H1 (cell line): ENCODE measurements around the gene CHRNA5. TPM values are rescaled to one million over a fixed set of nuclear protein-coding genes. Genes with fewer than 3 reads are reported as not detected.

ENCODE experiments used
- BACH1 ChIP-seq: IDR thresholded peaks from 2 replicates; pipeline ENCODE4 v1.6.1; 2012; ENCODE audit warnings: low read length, improper control_type of control experiment
- CHD1 ChIP-seq: IDR thresholded peaks from 2 replicates; pipeline ENCODE4 v1.6.1; 2012; ENCODE audit warnings: low read depth, low read length, improper control_type of control experiment
- CHD7 ChIP-seq: fragments of 300-600 bp; sonication (generic); IDR thresholded peaks from 2 replicates; pipeline ENCODE4 v1.7.1; 2012; ENCODE audit warnings: low read length, moderate library complexity, mild to moderate bottlenecking, inconsistent platforms; ENCODE audit not compliant: insufficient replicate concordance
- EGR1 ChIP-seq: IDR thresholded peaks from 2 replicates; pipeline ENCODE4 v1.6.1; 2011; ENCODE audit warnings: low read depth, low read length, borderline replicate concordance
- JUND ChIP-seq: IDR thresholded peaks from 2 replicates; pipeline ENCODE4 v1.6.1; 2011; ENCODE audit warnings: mild to moderate bottlenecking, improper control_type of control experiment, low read length
- MAX ChIP-seq: IDR thresholded peaks from 2 replicates; pipeline ENCODE4 v1.6.1; 2012; ENCODE audit warnings: inconsistent platforms
- NRF1 ChIP-seq: IDR thresholded peaks from 2 replicates; pipeline ENCODE4 v1.6.1; 2011; ENCODE audit warnings: mild to moderate bottlenecking, low read depth, low read length, improper control_type of control experiment
- PHF8 ChIP-seq: fragments of 200-600 bp; sonication (generic); conservative IDR thresholded peaks from 2 replicates; pipeline ENCODE4 v1.7.1; 2012; ENCODE audit warnings: low read depth, mild to moderate bottlenecking, inconsistent platforms, low read length, moderate library complexity
- POLR2A ChIP-seq, 2 experiments: IDR thresholded peaks; 1 replicate in 1 of 2; 2 replicates in 1 of 2; pipeline ENCODE4 v1.6.1; 2011; ENCODE audit warnings: low read depth in 2 of 2, low read length in 2 of 2, mild to moderate bottlenecking in 2 of 2; ENCODE audit errors: control extremely low read depth in 1 of 2
- RFX5 ChIP-seq: IDR thresholded peaks from 2 replicates; pipeline ENCODE4 v1.6.1; 2011; ENCODE audit warnings: low read depth, low read length, improper control_type of control experiment, borderline replicate concordance
- USF2 ChIP-seq: IDR thresholded peaks from 2 replicates; pipeline ENCODE4 v1.6.1; 2011; ENCODE audit warnings: low read length, improper control_type of control experiment
- YY1 ChIP-seq: IDR thresholded peaks from 2 replicates; pipeline ENCODE4 v1.6.1; 2011; ENCODE audit warnings: low read depth, mild to moderate bottlenecking, low read length
- polyA plus RNA-seq, 7 experiments: library from polyadenylated mRNA; depleted of rRNA in 3 of 7; stranded (reverse) in 5 of 7; unstranded in 2 of 7; fragments of >200 nt in 5 of 7; fragments of 200-250 nt in 2 of 7; gene quantifications; 1 replicate in 5 of 7; 2 replicates in 1 of 7; 4 replicates in 1 of 7; pipeline versions ENCODE4 v1.2.1 to v1.2.3, GENCODE V29; 2011 to 2013; ENCODE audit warnings: missing spikeins in 2 of 7, mixed read lengths in 2 of 7
- total RNA-seq: library from RNA; stranded (reverse); fragmentation: NEBNext Ultra II Directional; extraction: Animal tissue kit (Norgen Biotek cat#: 25700); gene quantifications from 2 replicates; pipeline ENCODE4 v1.2.1, GENCODE V29; 2021

CHRNA5 gene
- total and polyA plus RNA-seq, 2 of the 8 experiments (the other 6 are each of a cell fraction or from before 2014, with no cell fraction given) = 13.5 to 31.4 TPM

- TF ChIP-seq CHD7 = no peak
- TF ChIP-seq USF2 = no peak
- no peak for TF ChIP-seq PHF8
- no peak for TF ChIP-seq MAX
- no peak for TF ChIP-seq EGR1
- no peak for TF ChIP-seq RFX5
- no peak for TF ChIP-seq POLR2A (IDR thresholded peaks at IDR 0.05; ENCODE audit: control extremely low read depth in 1 of 2, low read depth in 2 of 2, low read length in 2 of 2)
- TF ChIP-seq NRF1 = no peak
- no peak for TF ChIP-seq BACH1
- TF ChIP-seq JUND = no peak
- no peak for TF ChIP-seq YY1
- no peak for TF ChIP-seq CHD1
Observed at GRCh38 chr15:78550194-78550593, 15.1 kb upstream of the CHRNA5 start (continued).
